22Rv1 (cell line): ENCODE measurements around the gene PGS1.

Experiments used
- CTCF ChIP-seq: fragments of 450-650 bp; IDR thresholded peaks from 2 replicates; pipeline ENCODE4 v1.5.1; 2017; ENCODE audit warnings: mild to moderate bottlenecking
- ZFX ChIP-seq: fragments of 450-650 bp; IDR thresholded peaks from 2 replicates; pipeline ENCODE4 v1.6.1; 2017; ENCODE audit warnings: antibody characterized with exemption, borderline replicate concordance

- TF ChIP-seq CTCF, result no peak
- no peak for TF ChIP-seq ZFX
These were observed 19.0 kb upstream of the PGS1 start for GRCh38 chr17:78359321-78359996.
